Breast epithelium (tissue), 4 donors: ENCODE results near the gene SPSB3. TPM values are rescaled to one million over a fixed set of nuclear protein-coding genes. Genes with fewer than 3 reads are reported as not detected.

Experiments
- DNase-seq, 2 donors: peaks; one replicate each; pipeline ENCODE4 v3.0.0-alpha.2; 2019; ENCODE audit warnings: low spot score in 2 of 2
- H3K27ac ChIP-seq, 2 donors: fragments of 200-600 bp; sonication (generic) in 1 of 2; one replicate each; pipeline ENCODE4 v1.5.1; 2016 to 2019; ENCODE audit warnings: mild to moderate bottlenecking in 1 of 2
- H3K27me3 ChIP-seq, 2 donors: fragments of 200-600 bp; sonication (generic) in 1 of 2; one replicate each; pipeline versions ENCODE4 v1.5.1 to v1.6.0; 2017 to 2019; ENCODE audit warnings: control low read depth in 1 of 2, mild to moderate bottlenecking in 1 of 2
- H3K36me3 ChIP-seq: fragments of 200-600 bp; one replicate; pipeline ENCODE4 v1.5.1; 2019
- H3K4me1 ChIP-seq, 2 donors: fragments of 200-600 bp; sonication (generic); one replicate each; pipeline ENCODE4 v1.5.1; 2016 to 2019; ENCODE audit warnings: control low read depth in 1 of 2
- H3K4me3 ChIP-seq, 3 donors: fragments of 200-600 bp; sonication (generic); 1 replicate in 2 of 3; 2 replicates in 1 of 3; pipeline ENCODE4 v1.5.1; 2016 to 2019; ENCODE audit warnings: mild to moderate bottlenecking in 3 of 3, moderate library complexity in 2 of 3
- H3K9me3 ChIP-seq, 2 donors: fragments of 200-600 bp; sonication (generic) in 1 of 2; one replicate each; pipeline ENCODE4 v1.5.1; 2016 to 2019; ENCODE audit warnings: control low read depth in 1 of 2
- CTCF ChIP-seq, 3 donors: fragments of 450-650 bp; IDR thresholded peaks; one replicate each; pipeline ENCODE4 v1.5.1; 2016 to 2017; ENCODE audit warnings: antibody characterized with exemption in 3 of 3, mild to moderate bottlenecking in 3 of 3, moderate library complexity in 3 of 3
- POLR2A ChIP-seq: fragments of 450-650 bp; IDR thresholded peaks from one replicate; pipeline ENCODE4 v1.6.1; 2016; ENCODE audit warnings: antibody characterized with exemption, mild to moderate bottlenecking, moderate library complexity
- POLR2AphosphoS5 ChIP-seq, 3 donors: sonication (generic); formaldehyde crosslinking; IDR thresholded peaks; one replicate each; pipeline ENCODE4 v1.6.1; 2017; ENCODE audit warnings: antibody characterized with exemption in 3 of 3
- intact Hi-C: fragments of 100-400 bp; cut with DNase I; formaldehyde crosslinking; loops from one replicate; pipeline ENCODE4 v1.15.1; 2023; ENCODE audit warnings: low total_unique reads
- total RNA-seq, 3 donors: library from RNA; depleted of rRNA; stranded (reverse); fragments of >200 nt; gene quantifications; one replicate each; pipeline ENCODE4 v1.1.0, GENCODE V29; 2016

Gene SPSB3
- total RNA-seq, 3 donors from 2014 or later = 84.9 to 107 (median 88.5) TPM

- TF ChIP-seq POLR2A (no peak), CTCF (IDR thresholded peaks at IDR 0.05) (no peak)
- intact Hi-C loops = no loop called here
- no peaks in the 10 kb centered on the region for H3K4me1 ChIP-seq
- no peaks in the 10 kb centered on the region for H3K9me3 ChIP-seq
- DNase-seq = no peak
- no peaks in the 10 kb centered on the region for H3K27me3 ChIP-seq
- H3K27ac ChIP-seq = no peak overlapping the region
- H3K4me3 ChIP-seq = no peak overlapping the region
- H3K36me3 ChIP-seq = no peaks in the 10 kb centered on the region
Observed at GRCh38 chr16:1752853-1753252, 29.5 kb downstream of the SPSB3 start.

DNA sequence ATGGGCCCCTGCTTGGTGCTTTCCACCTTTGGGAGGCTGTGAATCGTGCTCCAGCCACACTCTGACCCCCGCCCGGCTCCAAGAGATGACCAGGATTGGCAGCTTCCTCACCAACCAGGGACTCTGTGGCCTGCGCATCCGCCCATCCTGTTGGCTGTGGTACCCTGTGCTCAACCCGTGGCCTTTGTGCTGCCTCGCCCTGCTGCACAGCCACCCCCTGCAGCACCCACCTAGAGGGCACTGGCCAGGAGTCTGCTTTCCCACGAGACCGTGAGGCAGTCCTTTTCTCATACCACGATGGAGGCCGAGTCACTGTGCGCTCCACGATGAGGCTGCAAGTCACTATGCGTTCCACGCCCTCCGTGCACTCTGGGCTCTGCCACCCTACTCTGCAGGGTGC, 30.4 kb downstream of the SPSB3 start:
- TF ChIP-seq POLR2AphosphoS5 (IDR thresholded peaks at IDR 0.05) (no peak), CTCF (IDR thresholded peaks at IDR 0.05) (no peak), POLR2A (no peak)
- Histone ChIP-seq H3K27me3 (no peaks in the 10 kb centered on the region), H3K4me3 (no peak overlapping the region), H3K9me3 (no peaks in the 10 kb centered on the region), H3K36me3 (no peaks in the 10 kb centered on the region), H3K4me1 (no peaks in the 10 kb centered on the region), H3K27ac (no peak overlapping the region)
- intact Hi-C loops = no loop called here
- no peak for DNase-seq

DNA sequence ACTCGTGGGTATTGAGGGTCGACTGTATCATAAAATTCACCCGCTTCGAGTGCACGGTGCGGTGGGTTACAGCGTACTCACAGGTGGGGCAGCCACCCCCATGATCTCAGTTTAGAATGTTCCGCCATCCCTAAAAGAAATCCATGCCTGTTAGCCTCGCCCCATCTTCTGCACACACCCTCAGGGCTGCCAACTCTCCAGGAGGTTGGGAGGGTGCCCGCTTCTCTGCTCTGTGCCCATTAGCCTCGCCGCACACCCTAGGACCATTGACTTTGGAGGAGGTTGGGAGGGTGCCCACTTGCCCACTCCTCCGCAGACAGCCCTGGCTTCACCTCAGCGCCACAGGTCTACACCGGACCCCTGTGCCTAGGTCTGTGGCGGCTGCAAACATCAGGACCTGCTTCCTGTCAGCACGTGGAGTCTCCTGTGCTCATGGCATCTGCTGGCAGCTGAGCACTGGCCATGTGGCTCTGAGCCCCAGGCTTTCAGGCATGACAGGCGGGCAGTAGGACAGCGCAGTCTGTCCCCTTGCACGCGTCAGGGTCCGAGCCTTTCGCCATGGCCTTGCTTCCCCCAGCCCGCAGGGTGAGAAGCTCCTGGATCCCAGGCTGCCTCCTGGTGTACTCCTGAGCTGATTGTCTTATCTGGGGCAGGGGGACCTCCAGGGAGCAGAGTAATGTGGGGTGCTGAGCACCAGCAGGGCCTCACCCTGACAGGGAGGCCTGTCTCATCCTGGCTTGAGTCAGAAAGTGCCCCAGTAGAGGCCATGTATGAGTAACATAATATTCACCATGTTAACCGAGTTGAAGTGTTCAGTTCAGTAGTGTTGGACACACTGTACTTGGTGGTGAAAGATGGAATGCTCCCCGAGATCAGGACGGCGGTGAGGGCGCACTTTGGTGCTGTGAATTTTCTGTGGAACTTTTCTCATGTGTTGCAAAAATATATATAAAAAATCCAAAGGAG, 32.9 kb downstream of the SPSB3 start:
- Histone ChIP-seq H3K36me3 (no peaks in the 10 kb centered on the region), H3K27ac (no peak overlapping the region), H3K4me1 (no peaks in the 10 kb centered on the region), H3K9me3 (no peaks in the 10 kb centered on the region), H3K27me3 (no peaks in the 10 kb centered on the region), H3K4me3 (no peak overlapping the region)
- DNase-seq = no peak
- no peak for TF ChIP-seq POLR2AphosphoS5 (IDR thresholded peaks at IDR 0.05)
- TF ChIP-seq POLR2A = no peak
- TF ChIP-seq CTCF (IDR thresholded peaks at IDR 0.05) = no peak
- intact Hi-C loops = no loop called here

GRCh38 chr16:1747934-1748333, 34.4 kb downstream of the SPSB3 start:
- intact Hi-C loops = no loop called here
- TF ChIP-seq POLR2A = no peak
- no peak for TF ChIP-seq POLR2AphosphoS5 (IDR thresholded peaks at IDR 0.05)
- no peak for TF ChIP-seq CTCF (IDR thresholded peaks at IDR 0.05)
- H3K36me3 ChIP-seq = no peaks in the 10 kb centered on the region
- H3K27ac ChIP-seq = no peak overlapping the region
- H3K9me3 ChIP-seq = no peaks in the 10 kb centered on the region
- no peaks in the 10 kb centered on the region for H3K27me3 ChIP-seq
- no peak for DNase-seq
- H3K4me1 ChIP-seq = no peaks in the 10 kb centered on the region
- H3K4me3 ChIP-seq = no peak overlapping the region

- Histone ChIP-seq H3K4me1 (no peaks in the 10 kb centered on the region), H3K36me3 (no peaks in the 10 kb centered on the region), H3K9me3 (no peaks in the 10 kb centered on the region), H3K4me3 (no peak overlapping the region), H3K27me3 (no peaks in the 10 kb centered on the region), H3K27ac (no peak overlapping the region)
- TF ChIP-seq POLR2AphosphoS5 (IDR thresholded peaks at IDR 0.05) (no peak), POLR2A (no peak), CTCF (IDR thresholded peaks at IDR 0.05) (no peak)
- no peak for DNase-seq
- intact Hi-C loops = no loop called here
Observed at GRCh38 chr16:1746693-1747195, 35.6 kb downstream of the SPSB3 start.
